NCI-H446 (cell line): ENCODE data around the gene ADAR.
A peak's percentile ranks its signal among the peaks of the same experiment; 100 is the strongest.

Experiments used
- DNase-seq, 2 experiments: peaks; one replicate each; lab custom pipeline; 2025; lab: John Stamatoyannopoulos, UW

Gene ADAR

DNA sequence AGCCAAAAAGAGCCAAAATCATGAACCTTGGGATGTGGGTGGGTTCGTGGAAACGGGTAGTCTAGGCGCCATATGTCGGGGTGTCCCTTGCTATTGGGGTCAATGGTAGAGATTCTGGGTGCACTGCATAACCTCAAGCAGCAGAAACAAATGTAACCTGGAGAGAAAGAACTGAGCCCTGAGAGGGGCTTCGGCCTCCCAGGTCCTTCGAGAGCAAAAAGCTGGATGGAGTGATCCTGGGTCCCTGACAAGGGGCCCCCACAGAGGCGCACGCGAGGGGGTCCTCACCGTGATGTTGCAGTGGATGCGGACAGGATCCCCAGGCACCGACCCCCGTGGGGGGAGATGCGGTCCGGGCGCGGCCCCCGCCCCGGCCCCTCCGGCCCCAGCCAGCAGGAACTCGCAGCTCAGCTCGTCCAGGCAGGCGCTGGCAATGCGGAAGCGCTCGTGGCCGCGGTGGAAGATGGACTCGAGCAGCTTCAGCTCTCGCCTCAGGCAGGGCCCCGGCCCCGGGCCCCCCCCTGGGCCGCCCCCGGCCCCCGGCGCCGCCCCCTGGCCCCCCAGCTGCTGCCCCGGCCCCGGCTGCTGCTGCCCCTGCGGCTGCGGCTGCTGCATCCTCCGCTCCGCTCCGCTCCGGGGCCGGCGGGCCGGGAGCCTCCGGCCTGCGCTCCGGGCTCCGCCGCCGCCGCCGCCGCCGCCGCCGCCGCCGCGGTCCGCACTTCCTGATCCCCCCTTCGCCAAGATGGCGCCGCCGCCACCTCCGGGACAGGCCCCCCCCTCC is 49.9 kb downstream of the ADAR start, which contains the start of gene UBE2Q1:
Gene UBE2Q1, minus strand, starts transcription at position 724 of the 781 bp plus-strand sequence. Its CDS starts 109 bp downstream, at position 615.
- peak in 1 of 2 experiments; percentile 61 for DNase-seq

GRCh38 chr1:154557248-154557938 is 50.6 kb downstream of the ADAR start:
- DNase-seq = no peak

DNA sequence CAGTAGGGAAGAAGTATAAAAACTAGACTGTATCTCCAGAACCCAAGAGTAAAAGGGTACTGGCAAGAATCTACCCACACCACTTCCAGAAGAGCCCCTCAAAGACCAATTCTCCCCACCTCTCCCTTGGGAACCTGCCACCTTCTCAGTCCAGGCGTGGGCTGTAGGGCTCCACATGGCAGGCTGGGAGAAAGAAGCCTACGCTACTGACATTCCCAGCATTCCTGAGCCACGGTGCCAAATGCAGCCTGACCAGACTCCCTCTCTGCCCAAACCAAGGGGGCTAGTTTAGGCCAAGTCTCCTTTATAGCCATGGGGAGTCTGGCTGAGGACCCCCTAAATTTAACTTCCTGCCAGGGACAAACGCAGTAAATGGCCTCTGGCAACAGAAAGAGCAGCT is 51.6 kb downstream of the ADAR start:
- DNase-seq = no peak

- no peak for DNase-seq
Measured at GRCh38 chr1:154553056-154554030, 54.6 kb downstream of the ADAR start.

DNA sequence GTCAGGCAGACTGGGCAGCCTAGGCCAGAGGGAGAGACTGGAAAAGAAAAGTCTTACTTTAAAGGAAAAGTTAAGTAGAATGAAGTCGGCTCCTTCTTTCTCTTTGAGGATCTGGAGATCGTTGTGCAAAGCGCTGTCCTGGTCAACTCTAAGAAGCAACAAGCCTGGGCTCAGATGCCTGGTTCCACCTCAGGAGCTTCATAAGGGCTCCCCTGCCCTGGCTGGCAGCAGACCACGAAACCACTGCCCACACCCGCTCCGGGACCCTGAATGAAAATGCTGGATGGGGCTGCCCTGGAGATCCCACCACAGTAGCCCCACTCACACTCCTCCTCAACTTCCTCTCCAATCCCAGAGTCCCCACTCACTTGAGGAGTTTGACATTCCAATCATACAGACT is 56.0 kb downstream of the ADAR start:
- no peak for DNase-seq

GRCh38 chr1:154551474-154551873 is 56.5 kb downstream of the ADAR start:
- no peak for DNase-seq

GRCh38 chr1:154550657-154551056 is 57.3 kb downstream of the ADAR start:
- no peak for DNase-seq

DNA sequence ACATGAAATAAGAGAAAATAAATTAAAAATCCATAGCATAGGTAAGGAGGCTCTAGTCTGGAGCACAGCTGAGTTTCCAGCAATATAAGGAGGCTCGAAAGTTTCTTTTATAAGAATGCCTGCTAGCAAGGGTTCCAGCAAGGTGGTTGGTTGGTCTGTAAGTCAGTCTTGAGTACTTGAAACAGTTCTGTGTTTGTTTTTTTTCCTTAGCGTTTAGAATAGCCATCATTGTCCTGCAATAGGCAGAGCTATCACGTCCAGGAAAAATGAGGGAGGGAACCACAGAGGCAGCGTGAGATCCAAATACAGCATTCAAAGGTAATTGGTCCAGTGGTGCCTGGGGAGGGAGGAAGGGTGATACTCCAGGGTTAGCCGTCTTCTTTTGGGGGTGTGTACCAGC is 57.9 kb downstream of the ADAR start:
- DNase-seq = no peak

- no peak for DNase-seq
Measured at GRCh38 chr1:154549202-154549770, 58.7 kb downstream of the ADAR start.

GRCh38 chr1:154548028-154548427 is 60.0 kb downstream of the ADAR start:
- DNase-seq = no peak

DNA sequence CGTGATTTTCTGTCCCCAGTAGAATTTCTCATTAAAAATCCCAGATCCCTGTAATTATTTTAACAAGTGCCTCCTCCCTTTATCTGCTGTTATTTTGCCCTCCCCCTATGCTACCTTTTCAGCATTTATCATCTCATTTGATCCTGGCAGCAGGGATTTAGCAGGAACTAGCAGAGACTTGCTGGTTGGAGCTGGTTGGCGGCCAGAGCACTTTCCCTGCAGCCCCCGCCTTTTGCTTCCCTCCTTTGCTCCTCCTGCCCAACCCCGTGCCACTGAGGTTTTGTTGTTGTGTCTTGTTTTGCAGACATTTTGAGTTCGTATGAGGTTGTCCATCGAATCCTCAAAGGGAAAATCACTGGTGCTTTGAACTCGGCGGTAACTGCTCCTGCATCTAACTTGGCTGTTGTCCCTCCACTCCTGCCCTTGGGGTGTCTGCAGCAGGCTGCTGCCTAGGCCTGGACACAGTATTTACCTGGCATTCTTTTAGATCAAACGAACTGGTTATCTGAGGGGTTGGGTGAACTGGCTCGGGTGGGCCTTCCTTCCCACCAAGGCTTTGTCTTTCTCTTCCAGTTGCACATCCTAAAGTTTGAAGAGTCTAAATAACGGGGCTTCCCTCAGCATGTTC is 60.8 kb downstream of the ADAR start:
- no peak for DNase-seq

DNA sequence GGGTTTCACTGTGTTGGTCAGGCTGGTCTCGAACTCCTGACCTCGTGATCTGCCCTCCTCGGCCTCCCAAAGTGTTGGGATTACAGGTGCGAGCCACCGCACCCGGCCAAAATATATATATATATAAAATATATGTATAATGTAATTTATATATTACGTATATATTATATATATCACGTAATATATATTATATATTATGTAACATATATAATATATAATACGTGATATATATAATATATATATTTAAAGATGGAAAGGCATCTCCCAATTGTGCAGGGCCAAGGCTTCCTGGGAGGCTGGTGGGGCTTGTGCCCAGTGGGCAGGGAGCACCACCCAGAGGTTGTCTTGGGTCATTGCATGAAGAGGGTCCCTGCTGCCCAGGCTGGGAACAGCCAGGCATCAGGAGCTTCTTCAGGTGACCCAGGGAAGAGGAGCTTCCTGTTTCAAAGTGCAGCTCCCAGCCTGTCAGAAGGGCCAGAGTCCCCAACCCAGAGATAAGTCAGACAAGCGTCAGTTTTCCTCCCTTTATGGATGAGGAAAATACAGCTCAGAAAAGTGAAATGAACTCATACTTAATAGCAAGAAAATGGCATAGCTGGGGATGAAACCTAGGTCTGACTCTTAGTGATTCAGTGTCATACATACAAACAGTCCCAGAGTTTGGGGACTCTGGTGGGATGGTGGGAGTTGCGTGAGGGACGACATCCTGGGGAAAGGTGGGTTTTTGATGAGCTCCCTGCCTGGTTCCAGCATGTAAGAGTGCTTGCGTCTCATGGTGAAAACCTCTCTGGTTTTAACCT is 61.5 kb downstream of the ADAR start:
- DNase-seq = peak; percentile 41 to 74

GRCh38 chr1:154541231-154541630 is 66.8 kb downstream of the ADAR start:
- no peak for DNase-seq

DNA sequence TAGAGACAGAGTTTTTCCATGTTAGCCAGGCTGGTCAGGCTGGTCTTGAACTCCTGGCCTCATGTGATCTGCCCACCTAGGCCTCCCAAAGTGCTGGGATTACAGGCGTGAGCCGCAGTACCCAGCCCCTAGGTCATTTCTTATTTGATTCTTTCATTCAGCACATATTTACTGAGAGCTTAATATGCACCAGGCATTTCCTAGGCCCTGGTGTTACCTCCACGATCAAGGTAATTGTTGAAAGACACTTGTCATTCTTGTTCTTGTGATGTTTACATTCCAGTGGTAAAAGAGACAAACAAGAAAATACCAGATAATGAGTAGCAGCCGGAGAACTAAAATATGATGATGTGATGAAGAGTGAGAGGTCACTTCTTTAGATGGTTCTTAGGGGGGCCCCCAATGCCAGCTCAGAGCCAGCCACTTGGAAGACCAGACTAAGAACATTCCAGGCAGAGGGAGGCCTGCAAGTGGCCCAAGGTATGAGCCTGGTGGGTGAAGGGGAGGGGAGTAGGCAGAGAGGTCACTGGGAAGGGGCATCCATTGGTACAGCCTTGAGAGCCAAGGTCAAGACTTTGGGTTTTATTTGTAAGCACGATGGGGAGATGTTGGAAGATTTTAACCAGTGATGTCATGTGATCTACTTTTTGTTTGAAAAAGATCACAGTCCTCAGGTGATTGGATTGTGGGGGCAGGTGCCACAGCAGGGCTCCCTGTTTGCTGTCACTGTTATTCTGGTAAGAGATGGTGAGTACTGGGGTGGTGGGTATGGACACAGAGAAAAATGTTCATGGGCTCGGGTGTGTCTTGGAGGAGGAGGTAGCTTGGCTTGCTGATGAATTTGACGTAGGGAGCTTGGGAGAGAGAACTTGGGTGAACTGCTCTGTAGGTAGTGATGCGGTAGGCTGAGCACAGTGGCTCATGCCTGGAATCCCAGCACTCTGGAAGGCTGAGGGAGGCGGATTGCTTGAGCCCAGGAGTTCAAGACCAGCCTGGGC is 68.2 kb downstream of the ADAR start:
- DNase-seq = no peak

GRCh38 chr1:154536570-154536969 is 71.4 kb downstream of the ADAR start:
- no peak for DNase-seq

- DNase-seq = peak in 1 of 2 experiments; percentile 21
Measured at GRCh38 chr1:154533952-154534844, 73.8 kb downstream of the ADAR start.
